NOMO-1 (cell line): ENCODE results near the gene LSP1.
"Not testable (repeated sequence)": the region's sequence is repeated elsewhere in the genome, so short reads cannot be mapped to it uniquely, and the experiment has no call there.

ENCODE experiments used
- DNase-seq, 2 experiments: peaks; one replicate each; lab custom pipeline; 2025; ENCODE audit not compliant: unreplicated experiment in 2 of 2; lab: John Stamatoyannopoulos, UW

Gene LSP1, protein sequence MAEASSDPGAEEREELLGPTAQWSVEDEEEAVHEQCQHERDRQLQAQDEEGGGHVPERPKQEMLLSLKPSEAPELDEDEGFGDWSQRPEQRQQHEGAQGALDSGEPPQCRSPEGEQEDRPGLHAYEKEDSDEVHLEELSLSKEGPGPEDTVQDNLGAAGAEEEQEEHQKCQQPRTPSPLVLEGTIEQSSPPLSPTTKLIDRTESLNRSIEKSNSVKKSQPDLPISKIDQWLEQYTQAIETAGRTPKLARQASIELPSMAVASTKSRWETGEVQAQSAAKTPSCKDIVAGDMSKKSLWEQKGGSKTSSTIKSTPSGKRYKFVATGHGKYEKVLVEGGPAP

GRCh38 chr11:1852877-1853276, at the start of gene LSP1:
Gene LSP1, plus strand, starts transcription at chr11:1853084. Its CDS starts 61 bp downstream, at chr11:1853145.
- peak; percentile 83 to 89 for DNase-seq

GRCh38 chr11:1803246-1803645, 49.6 kb upstream of the LSP1 start:
- DNase-seq: no peak

- not testable (repeated sequence) for DNase-seq
Observed at GRCh38 chr11:1803835-1804519, 48.9 kb upstream of the LSP1 start.

GRCh38 chr11:1805525-1805924, 47.4 kb upstream of the LSP1 start:
- no peak for DNase-seq

GRCh38 chr11:1807264-1807995, 45.5 kb upstream of the LSP1 start:
- no peak for DNase-seq

DNA sequence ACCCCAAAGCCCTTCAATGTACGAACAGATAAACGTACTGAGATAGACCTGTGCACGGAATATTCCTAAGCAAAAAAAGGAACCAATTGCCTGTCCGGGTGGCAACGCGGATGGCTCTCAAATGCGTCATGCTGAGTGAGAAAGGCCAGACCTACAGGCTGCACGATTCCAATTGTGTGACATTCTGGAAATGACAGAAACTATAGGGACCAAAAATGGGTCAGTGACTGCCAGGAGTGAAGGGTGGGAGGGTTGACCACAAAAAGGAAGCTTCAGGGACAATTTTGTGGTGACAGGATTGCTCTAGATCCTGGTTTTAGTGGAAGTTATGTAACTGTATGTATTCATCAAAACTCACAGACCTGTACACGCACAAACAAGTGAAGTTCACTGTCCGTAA, 42.1 kb upstream of the LSP1 start:
- peak; percentile 77 to 83 for DNase-seq

DNA sequence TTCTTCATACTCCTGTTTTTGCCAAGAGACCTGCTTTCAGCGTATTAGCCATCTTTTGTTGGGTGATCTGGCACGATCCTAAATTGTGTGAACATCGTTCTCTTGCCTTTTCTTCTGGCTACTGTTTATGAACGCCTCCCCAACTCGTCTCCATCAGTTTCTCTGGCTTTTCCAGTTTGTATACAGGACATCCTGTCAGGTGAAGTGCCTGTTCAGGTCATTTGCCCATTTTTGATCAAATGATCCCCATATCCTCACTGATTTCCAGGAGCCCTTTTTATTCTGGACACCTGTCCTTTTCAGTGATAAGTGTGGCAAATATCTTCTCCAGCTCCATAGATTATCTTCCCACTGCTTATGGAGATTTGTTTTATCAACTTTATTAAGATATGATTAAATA, 40.6 kb upstream of the LSP1 start:
- DNase-seq: no peak

- DNase-seq: no peak
Observed at GRCh38 chr11:1812801-1813200, 40.1 kb upstream of the LSP1 start.

- DNase-seq: not testable (repeated sequence)
Observed at GRCh38 chr11:1813356-1813755, 39.5 kb upstream of the LSP1 start.

DNA sequence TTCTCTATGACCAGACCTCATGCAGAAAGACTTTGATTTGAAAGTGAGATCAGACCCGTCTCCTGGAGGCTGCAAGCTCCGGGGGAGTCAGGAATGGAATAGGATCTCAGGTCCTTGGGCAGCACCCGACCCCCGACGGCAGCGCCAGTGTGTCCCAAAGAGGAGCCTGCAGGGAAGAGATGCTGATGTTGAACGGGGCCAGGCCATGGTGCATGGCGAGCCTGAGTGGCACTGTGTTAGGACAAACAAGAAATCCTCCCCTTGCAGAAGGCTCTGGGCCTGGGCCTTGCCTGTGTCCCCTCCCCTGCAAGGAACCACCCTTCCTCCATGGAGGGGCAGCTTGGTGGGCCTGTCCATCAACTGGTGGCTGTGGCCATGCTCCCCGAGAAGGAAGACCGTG, 38.2 kb upstream of the LSP1 start:
- no peak for DNase-seq

DNA sequence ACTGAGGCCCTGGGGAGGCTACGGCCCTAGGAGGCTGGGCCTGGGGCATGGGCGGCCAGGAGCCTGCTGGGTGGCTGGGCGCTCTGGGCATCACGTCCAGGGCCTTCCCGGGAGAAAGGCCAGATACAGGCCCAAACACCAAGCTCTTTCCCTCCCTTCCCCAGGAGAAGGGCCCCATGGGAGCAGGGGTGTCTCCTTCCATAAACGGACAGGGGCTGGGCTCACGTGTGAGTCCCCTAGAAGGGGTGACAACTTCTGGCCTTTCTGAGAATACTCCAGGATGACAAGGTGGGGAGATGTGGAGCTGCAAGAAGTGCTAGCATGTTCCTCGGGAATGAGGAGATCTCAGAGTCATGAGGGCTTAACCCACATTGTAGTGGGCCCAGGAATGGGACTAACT, 37.6 kb upstream of the LSP1 start:
- DNase-seq: no peak

- no peak for DNase-seq
Observed at GRCh38 chr11:1815751-1816150, 37.1 kb upstream of the LSP1 start.

DNA sequence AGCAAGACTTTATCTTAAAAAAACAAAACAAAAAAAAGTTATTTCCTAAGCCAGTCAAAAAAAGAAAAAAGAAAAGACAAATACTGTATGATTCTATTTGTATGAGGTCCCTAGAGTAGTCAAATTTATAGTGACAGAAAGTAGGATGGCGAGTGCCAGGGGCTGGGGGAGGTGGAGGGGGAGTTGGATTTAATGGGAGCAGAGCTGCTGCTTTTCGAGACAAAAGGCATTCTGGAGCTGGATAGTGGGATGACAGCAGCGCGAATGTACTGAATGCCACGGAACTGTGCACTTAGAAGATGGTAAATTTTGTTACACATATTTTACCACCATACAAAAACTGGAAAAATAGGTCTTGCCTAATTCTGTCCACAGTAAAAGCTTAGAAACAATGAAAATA, 35.9 kb upstream of the LSP1 start:
- DNase-seq: no peak

GRCh38 chr11:1817511-1817910, 35.4 kb upstream of the LSP1 start:
- no peak for DNase-seq

DNA sequence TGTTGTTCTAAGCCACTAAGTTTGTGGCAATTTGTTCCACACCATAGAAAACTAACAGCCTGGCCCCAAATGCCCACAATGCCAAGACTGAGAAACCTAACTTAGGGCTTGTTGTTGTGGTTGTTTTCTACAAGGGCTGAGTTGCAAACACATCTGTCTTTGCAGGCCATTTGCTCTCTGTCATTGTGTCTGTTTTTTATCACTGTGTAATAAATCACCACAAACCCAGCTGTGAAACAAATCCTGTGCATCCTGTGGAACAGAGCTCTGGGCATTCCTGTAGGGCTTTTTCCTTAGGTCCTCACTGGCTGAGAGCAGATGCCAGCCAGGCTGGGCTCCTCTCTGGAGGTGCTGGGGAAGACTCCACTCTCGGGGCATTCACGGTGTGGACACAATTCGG, 33.8 kb upstream of the LSP1 start:
- no peak for DNase-seq

- no peak for DNase-seq
Observed at GRCh38 chr11:1820463-1821325, 32.2 kb upstream of the LSP1 start.

- DNase-seq: no peak
Observed at GRCh38 chr11:1821562-1821961, 31.3 kb upstream of the LSP1 start.

DNA sequence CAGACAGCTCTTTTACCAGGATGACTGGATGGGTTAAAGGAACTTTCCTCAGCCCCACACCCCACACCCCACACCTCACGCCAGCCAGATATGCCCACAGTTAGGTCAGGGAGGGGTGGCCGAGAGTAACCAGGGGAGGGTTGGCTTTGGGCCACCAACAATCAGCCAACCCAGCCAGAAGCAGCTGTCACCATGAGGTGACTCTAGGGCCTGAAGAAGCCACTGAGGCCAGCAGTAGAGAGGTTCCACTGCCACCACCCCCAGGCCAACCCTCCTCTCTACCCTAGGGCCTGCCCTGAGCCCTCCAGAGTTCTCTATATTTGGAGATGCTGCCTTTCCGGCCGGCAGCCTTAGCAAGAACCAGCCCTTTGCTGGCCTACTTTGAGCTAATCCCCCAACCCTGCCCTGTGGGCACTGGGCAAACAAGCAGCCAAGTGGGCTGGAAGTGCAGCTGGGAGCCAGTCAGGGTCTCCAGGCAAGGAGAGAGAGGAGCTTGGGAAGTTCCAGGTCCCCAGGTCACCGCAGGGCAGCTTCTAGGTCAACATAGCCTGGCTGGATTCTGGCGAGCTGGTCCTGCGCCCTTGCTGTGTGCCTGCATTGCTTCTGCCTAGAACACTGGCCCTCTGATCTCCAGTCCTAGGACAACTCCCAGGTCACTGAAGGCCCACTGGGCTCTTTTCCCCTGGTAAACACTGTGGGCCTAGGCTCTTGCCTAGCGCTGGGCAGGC, 30.1 kb upstream of the LSP1 start:
- DNase-seq: no peak

GRCh38 chr11:1823376-1824220, 29.3 kb upstream of the LSP1 start:
- no peak for DNase-seq
